Suprapubic skin (tissue), 4 donors: ENCODE results near the gene IL13RA1.

Experiments
- CTCF ChIP-seq, 2 donors: fragments of 200-600 bp in 1 of 2; fragments of 450-650 bp in 1 of 2; sonication (generic) in 1 of 2; IDR thresholded peaks; one replicate each; pipeline ENCODE4 v1.5.1; 2016 to 2019; ENCODE audit warnings: antibody characterized with exemption in 2 of 2, mild to moderate bottlenecking in 1 of 2, moderate library complexity in 1 of 2
- EP300 ChIP-seq: sonication (generic); formaldehyde crosslinking; IDR thresholded peaks from one replicate; pipeline ENCODE4 v1.6.1; 2017; ENCODE audit warnings: antibody characterized with exemption
- POLR2A ChIP-seq, 2 donors: fragments of 450-650 bp; IDR thresholded peaks; one replicate each; pipeline ENCODE4 v1.6.1; 2017; ENCODE audit warnings: antibody characterized with exemption in 2 of 2, mild to moderate bottlenecking in 2 of 2, moderate library complexity in 2 of 2
- POLR2AphosphoS5 ChIP-seq, 3 donors: sonication (generic); formaldehyde crosslinking; IDR thresholded peaks; one replicate each; pipeline ENCODE4 v1.6.1; 2017; ENCODE audit warnings: antibody characterized with exemption in 3 of 3

- TF ChIP-seq CTCF (IDR thresholded peaks at IDR 0.05) (no peak), POLR2AphosphoS5 (IDR thresholded peaks at IDR 0.05) (no peak), EP300 (no peak), POLR2A (IDR thresholded peaks at IDR 0.05) (no peak)
Observed at GRCh38 chrX:118698516-118699170, 28.8 kb upstream of the IL13RA1 start.
